T-helper 2 cell treated with Interferon-gamma antibody and Interleukin-4, amounts not matched to agents 100 ng/mL and 5 ng/mL, for 36 hours (primary cell): ENCODE measurements around the gene U2AF1L4. TPM values are rescaled to one million over a fixed set of nuclear protein-coding genes. Genes with fewer than 3 reads are reported as not detected.

Experiments
- total RNA-seq: library from RNA; stranded (reverse); gene quantifications from 2 replicates; pipeline ENCODE4 v1.2.3, GENCODE V29; 2022

Gene U2AF1L4
- total RNA-seq, 1 donor from 2014 or later, result 24.5 TPM

Other genes with a start within 250 kb of the U2AF1L4 start
- not detected in 2 replicates for gene DMKN, start 231.8 kb downstream of the U2AF1L4 start, total RNA-seq
- gene SBSN, start 217.1 kb downstream of the U2AF1L4 start, total RNA-seq, result not detected in 2 replicates
- gene GAPDHS, start 212.0 kb downstream of the U2AF1L4 start, total RNA-seq, result not detected in 2 replicates
- gene TMEM147, start 199.8 kb downstream of the U2AF1L4 start, total RNA-seq, result 54.8 and 58.6 TPM in 2 replicates
- gene ATP4A, start 181.8 kb downstream of the U2AF1L4 start, total RNA-seq, result not detected in 2 replicates
- gene PMIS2, start 159.2 kb downstream of the U2AF1L4 start, total RNA-seq, result not detected in 2 replicates
- gene HAUS5, start 132.7 kb downstream of the U2AF1L4 start, total RNA-seq, result 41.6 and 47.4 TPM in 2 replicates
- 96.5 and 109 TPM in 2 replicates for gene RBM42, start 116.4 kb downstream of the U2AF1L4 start, total RNA-seq
- 0.80 and 1.3 TPM in 2 replicates for gene ETV2, start 103.7 kb downstream of the U2AF1L4 start, total RNA-seq
- gene COX6B1, start 97.1 kb downstream of the U2AF1L4 start, total RNA-seq, result 489 and 495 TPM in 2 replicates
- gene UPK1A, start 78.9 kb downstream of the U2AF1L4 start, total RNA-seq, result 0.48 and 0.50 TPM in 2 replicates
- gene ZBTB32, start 40.9 kb downstream of the U2AF1L4 start, total RNA-seq, result 55.9 and 57.1 TPM in 2 replicates
- 60.0 and 62.6 TPM in 2 replicates for gene KMT2B, start 27.4 kb downstream of the U2AF1L4 start, total RNA-seq
- 31.2 and 35.2 TPM in 2 replicates for gene IGFLR1, start 3.0 kb downstream of the U2AF1L4 start, total RNA-seq
- 42.0 and 45.5 TPM in 2 replicates for gene PSENEN, start 233 bp upstream of the U2AF1L4 start, total RNA-seq
- gene LIN37, start 3.2 kb upstream of the U2AF1L4 start, total RNA-seq, result 10.8 and 15.2 TPM in 2 replicates
- not detected in 2 replicates for gene HSPB6, start 11.6 kb upstream of the U2AF1L4 start, total RNA-seq
- 50.4 and 51.1 TPM in 2 replicates for gene PROSER3, start 12.8 kb upstream of the U2AF1L4 start, total RNA-seq
- gene ARHGAP33, start 30.1 kb upstream of the U2AF1L4 start, total RNA-seq, result 67.1 and 72.6 TPM in 2 replicates
- gene PRODH2, start 67.4 kb upstream of the U2AF1L4 start, total RNA-seq, result not detected in 2 replicates
- not detected in 2 replicates for gene NPHS1, start 107.1 kb upstream of the U2AF1L4 start, total RNA-seq
- 0.20 and 0.25 TPM in 2 replicates for gene KIRREL2, start 111.5 kb upstream of the U2AF1L4 start, total RNA-seq
- 0.86 and 2.0 TPM in 2 replicates for gene APLP1, start 123.2 kb upstream of the U2AF1L4 start, total RNA-seq
- gene NFKBID, start 155.1 kb upstream of the U2AF1L4 start, total RNA-seq, result 42.7 and 43.0 TPM in 2 replicates
- 93.1 and 96.2 TPM in 2 replicates for gene HCST, start 157.1 kb upstream of the U2AF1L4 start, total RNA-seq
- gene TYROBP, start 162.9 kb upstream of the U2AF1L4 start, total RNA-seq, result 0.52 TPM in 1 of 2 replicates, not detected in the other
- 9.7 and 11.4 TPM in 2 replicates for gene LRFN3, start 191.0 kb upstream of the U2AF1L4 start, total RNA-seq
- 16.1 and 16.7 TPM in 2 replicates for gene SDHAF1, start 249.8 kb upstream of the U2AF1L4 start, total RNA-seq